GM12873 (cell line): ENCODE data around the gene LNX2.

Source experiments
- TF ChIP-seq, protein P1 (sequence below): IDR thresholded peaks from 2 replicates; pipeline ENCODE4 v1.5.1; 2012; ENCODE audit warnings: low read depth, mild to moderate bottlenecking, moderate library complexity, low read length, control low read depth; ENCODE audit not compliant: insufficient read depth; ENCODE audit errors: missing control alignments

Gene LNX2

DNA sequence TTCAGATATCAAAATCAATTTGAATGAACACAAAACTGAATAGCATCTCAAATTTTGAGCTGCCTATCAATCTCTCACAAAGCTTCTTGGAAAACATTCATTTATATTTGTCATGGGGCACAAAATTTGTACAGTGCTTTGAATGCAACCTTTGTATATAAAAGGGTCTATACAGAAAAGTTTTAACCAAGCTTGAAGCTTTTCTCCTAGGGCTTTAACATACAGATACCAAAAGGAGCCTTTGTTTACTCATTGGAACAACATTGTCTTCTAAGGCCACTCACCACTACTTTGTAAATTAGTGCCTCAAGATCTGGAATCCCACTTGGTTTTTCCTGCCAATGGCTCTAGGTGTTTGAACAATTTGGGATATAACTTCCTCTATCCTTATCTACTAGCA lies 21.2 kb downstream of the LNX2 start:
- TF ChIP-seq, protein P1, sequence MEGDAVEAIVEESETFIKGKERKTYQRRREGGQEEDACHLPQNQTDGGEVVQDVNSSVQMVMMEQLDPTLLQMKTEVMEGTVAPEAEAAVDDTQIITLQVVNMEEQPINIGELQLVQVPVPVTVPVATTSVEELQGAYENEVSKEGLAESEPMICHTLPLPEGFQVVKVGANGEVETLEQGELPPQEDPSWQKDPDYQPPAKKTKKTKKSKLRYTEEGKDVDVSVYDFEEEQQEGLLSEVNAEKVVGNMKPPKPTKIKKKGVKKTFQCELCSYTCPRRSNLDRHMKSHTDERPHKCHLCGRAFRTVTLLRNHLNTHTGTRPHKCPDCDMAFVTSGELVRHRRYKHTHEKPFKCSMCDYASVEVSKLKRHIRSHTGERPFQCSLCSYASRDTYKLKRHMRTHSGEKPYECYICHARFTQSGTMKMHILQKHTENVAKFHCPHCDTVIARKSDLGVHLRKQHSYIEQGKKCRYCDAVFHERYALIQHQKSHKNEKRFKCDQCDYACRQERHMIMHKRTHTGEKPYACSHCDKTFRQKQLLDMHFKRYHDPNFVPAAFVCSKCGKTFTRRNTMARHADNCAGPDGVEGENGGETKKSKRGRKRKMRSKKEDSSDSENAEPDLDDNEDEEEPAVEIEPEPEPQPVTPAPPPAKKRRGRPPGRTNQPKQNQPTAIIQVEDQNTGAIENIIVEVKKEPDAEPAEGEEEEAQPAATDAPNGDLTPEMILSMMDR, result no peak

DNA sequence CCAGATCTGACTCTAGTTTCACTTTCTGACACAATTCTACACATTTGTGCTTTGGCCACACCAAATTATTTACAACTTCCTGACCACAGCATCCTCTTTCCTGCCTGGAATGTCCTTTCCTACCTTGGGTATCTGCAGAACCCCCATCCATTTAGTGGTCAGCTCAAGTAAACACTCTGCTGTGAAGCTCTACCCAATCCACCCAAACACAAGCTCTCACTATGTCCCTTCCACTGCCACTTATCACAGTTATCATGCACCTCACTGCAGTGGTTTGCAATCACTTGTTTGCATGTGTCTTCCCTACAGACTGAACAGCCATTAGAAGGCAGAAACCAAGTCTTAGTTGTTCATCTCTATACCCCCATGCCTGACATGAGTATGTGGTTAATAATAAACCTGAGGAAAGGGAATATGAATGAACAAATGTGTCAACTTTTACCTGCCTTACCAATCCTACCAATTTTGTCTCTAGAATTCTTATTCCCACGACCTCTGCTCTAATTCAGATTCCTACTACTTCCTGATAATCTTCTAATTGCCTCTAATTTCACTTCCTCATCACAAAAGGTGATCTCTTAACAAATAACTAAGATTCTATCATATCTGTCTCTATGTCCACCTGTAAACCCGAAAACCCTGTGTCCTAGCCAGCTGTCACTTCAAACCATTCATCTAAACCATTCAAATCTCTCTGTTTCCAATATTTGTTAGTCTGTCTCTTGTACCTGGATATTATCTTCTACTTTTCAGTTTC lies 25.1 kb downstream of the LNX2 start:
- TF ChIP-seq, protein P1, result no peak

GRCh38 chr13:27593267-27593666 lies 27.1 kb downstream of the LNX2 start:
- TF ChIP-seq, protein P1, result no peak

DNA sequence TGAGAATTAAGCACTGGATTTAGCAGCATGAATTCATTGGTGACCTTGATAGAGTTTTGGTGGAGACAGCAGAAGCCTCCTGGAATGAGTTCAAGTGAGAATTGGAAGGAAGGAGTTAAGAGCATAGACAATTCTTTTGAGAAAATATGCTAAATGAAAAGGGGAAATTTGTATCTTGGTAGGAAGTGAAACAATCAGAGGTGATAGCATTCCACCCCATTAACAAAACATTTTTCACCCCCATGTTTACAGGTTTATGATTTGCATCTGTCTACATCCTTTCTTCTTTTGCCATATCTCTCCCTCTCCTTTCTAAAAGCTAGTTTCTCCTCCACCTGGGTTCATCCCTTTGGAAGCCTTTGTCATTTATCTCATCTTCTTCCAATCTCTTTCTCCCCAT lies 27.5 kb downstream of the LNX2 start:
- TF ChIP-seq, protein P1, result no peak

GRCh38 chr13:27588405-27588804 lies 31.9 kb downstream of the LNX2 start:
- TF ChIP-seq, protein P1, result no peak

DNA sequence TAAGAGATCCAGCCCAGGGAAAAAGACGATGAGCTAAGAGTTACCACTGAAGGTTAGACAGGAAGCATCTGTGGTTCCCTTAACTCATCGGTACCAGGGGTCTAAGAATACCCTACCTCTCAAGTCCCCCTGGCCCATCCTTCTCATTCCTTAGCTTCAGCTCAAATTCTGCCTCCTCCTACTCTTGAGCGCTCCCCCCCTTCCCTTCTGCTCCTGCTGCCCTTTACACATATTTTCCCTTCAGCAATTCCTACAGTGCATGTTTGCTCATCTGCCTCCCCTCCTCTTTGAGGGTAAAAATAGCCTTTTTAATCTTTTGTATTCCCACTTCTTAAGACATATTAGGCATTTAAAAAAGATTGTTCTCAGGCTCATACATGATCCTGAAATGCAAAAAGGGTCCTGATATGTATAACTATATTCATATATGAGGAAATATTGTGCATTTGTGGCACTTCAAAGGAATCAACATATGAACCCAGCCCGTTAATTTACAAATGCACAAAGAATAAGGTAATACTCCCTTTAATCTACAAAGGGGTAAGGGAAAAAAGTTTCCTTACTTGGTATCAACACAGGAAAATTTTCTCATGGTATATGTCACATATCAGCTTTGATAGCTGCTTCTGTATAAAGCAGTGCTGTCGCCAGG lies 33.1 kb downstream of the LNX2 start:
- TF ChIP-seq, protein P1, result no peak

DNA sequence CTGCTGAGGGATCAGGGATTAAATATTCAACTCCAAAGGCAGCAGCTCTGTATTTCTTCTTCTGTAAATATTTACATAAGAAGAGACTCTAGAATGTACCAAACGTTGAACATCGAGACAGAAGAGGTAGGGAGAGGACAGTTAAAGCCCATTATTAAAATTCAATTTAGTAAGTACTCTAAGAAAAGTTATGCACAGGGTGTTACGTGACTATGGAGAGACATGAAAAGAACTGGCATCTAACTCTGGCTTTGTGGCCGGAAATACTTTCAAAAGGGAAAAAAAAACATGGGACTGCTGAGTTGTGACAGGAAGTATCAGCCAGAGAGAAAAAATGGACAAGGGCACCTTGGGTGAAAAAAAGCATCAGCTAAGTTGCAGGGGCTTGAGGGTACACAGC lies 36.7 kb downstream of the LNX2 start:
- TF ChIP-seq, protein P1, result no peak
